Measurements from ENCODE around the gene PRKD2.

GRCh38 chr19:46648060-46648960 is 68.6 kb downstream of the PRKD2 start:
- TF ChIP-seq CTCF (IDR thresholded peaks at IDR 0.05) = no peak
- no peak for TF ChIP-seq POLR2AphosphoS5 (IDR thresholded peaks at IDR 0.05)
